ENCODE data around the gene LCN15.
"Not testable (repeated sequence)": the region's sequence is repeated elsewhere in the genome, so short reads cannot be mapped to it uniquely, and the experiment has no call there.

GRCh38 chr9:136796775-136797347 lies 32.5 kb upstream of the LCN15 start:
- not testable (repeated sequence) for TF ChIP-seq CTCF, POLR2A (IDR thresholded peaks at IDR 0.05)

All from breast epithelium (tissue), 3 donors.